Panc1 (cell line): ENCODE results near the gene HS3ST5.

Source experiments
- CTCF ChIP-seq: fragments of 450-650 bp; IDR thresholded peaks from 2 replicates; pipeline ENCODE4 v1.5.1; 2017; ENCODE audit warnings: mild to moderate bottlenecking
- POLR2AphosphoS5 ChIP-seq: IDR thresholded peaks from 2 replicates; pipeline ENCODE4 v1.6.1; 2012; ENCODE audit warnings: mild to moderate bottlenecking, low read depth, low read length, moderate library complexity
- SIN3A ChIP-seq: IDR thresholded peaks from 2 replicates; pipeline ENCODE4 v1.6.1; 2012; ENCODE audit warnings: low read depth, mild to moderate bottlenecking, low read length, moderate library complexity, borderline replicate concordance; ENCODE audit not compliant: insufficient read depth

DNA sequence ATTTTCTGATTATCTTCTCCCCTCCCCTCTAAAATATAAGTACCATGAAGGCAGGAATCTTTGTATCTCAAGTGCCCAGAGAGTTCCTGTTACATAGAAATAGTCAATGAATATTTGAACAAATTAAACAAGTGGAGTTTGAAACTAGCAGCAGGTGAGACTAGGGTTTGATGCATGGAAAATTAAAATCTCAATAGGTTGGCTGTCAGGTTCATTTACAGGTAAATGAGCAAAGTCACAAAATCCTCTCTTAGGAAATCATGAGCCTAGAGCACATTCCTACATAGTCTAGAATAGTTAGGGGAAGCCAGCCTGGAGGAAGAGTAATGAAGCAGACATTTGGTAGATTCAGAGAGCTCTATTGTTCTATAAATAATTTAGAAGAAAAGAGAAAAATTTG, 140.4 kb downstream of the HS3ST5 start:
- no peak for TF ChIP-seq POLR2AphosphoS5
- no peak for TF ChIP-seq CTCF
- TF ChIP-seq SIN3A = no peak
